HG03196 (cell line): ENCODE results near the gene MYLK2.

Experiments
- ATAC-seq: cut with Tn5 transposase; IDR thresholded peaks from one replicate; pipeline ENCODE4 v1.9.1; 2021; ENCODE audit not compliant: unreplicated experiment

The MYLK2 gene

GRCh38 chr20:31851240-31851955 is 32.2 kb downstream of the MYLK2 start:
- ATAC-seq = no peak

GRCh38 chr20:31853481-31853880 is 34.3 kb downstream of the MYLK2 start:
- no peak for ATAC-seq

GRCh38 chr20:31856516-31856915 is 37.4 kb downstream of the MYLK2 start:
- ATAC-seq = no peak

- no peak for ATAC-seq
Measured at GRCh38 chr20:31857861-31858759, 39.0 kb downstream of the MYLK2 start.

- ATAC-seq = no peak
Measured at GRCh38 chr20:31858760-31859083, 39.6 kb downstream of the MYLK2 start.

- ATAC-seq = no peak
Measured at GRCh38 chr20:31859266-31859997, 40.3 kb downstream of the MYLK2 start.

- no peak for ATAC-seq
Measured at GRCh38 chr20:31859998-31860380, 40.8 kb downstream of the MYLK2 start.

GRCh38 chr20:31860390-31861134 is 41.4 kb downstream of the MYLK2 start:
- ATAC-seq = no peak

GRCh38 chr20:31861135-31861384 is 41.9 kb downstream of the MYLK2 start:
- no peak for ATAC-seq

GRCh38 chr20:31861385-31862156 is 42.4 kb downstream of the MYLK2 start:
- ATAC-seq = no peak

- ATAC-seq = no peak
Measured at GRCh38 chr20:31862157-31862470, 43.0 kb downstream of the MYLK2 start.

GRCh38 chr20:31862506-31862905 is 43.4 kb downstream of the MYLK2 start:
- ATAC-seq = no peak

GRCh38 chr20:31863296-31864085 is 44.3 kb downstream of the MYLK2 start:
- ATAC-seq = no peak

- no peak for ATAC-seq
Measured at GRCh38 chr20:31864521-31865400, 45.6 kb downstream of the MYLK2 start.

GRCh38 chr20:31866221-31866620 is 47.1 kb downstream of the MYLK2 start:
- ATAC-seq = no peak

GRCh38 chr20:31868853-31869672 is 49.9 kb downstream of the MYLK2 start:
- no peak for ATAC-seq

GRCh38 chr20:31869673-31869941 is 50.5 kb downstream of the MYLK2 start:
- ATAC-seq = no peak

- no peak for ATAC-seq
Measured at GRCh38 chr20:31869942-31870725, 51.0 kb downstream of the MYLK2 start, which contains the start of the genes DUSP15 and TTLL9. DUSP15 (minus strand) TSS chr20:31870527; CDS start chr20:31870337, 190 bp downstream. TTLL9 (plus strand) TSS chr20:31870634; CDS start chr20:31871127, 493 bp downstream.
